OCI-LY7 (cell line): ENCODE results near the gene SNAPC1. TPM values are rescaled to one million over a fixed set of nuclear protein-coding genes. Genes with fewer than 3 reads are reported as not detected.

Experiments
- BruUV-seq: library from RNA; stranded (reverse); fragments of 400-500 nt; replicated peaks from 2 replicates; lab custom pipeline; 2021; lab: Mats Ljungman, UMichigan
- CTCF ChIA-PET: fragments of 300-600 bp; sonication (Branson Sonifier 250); formaldehyde crosslinking; loops from one replicate; lab custom pipeline; 2022; ENCODE audit warnings: antibody characterized with exemption; ENCODE audit not compliant: unreplicated experiment; lab: Charles Lee
- POLR2A ChIA-PET: fragments of 300-600 bp; sonication (Branson Sonifier 250); formaldehyde crosslinking; loops from one replicate; lab custom pipeline; 2022; ENCODE audit warnings: antibody characterized with exemption; lab: Charles Lee
- DNase-seq: peaks from one replicate; pipeline ENCODE4 v3.0.0-alpha.2; 2015; ENCODE audit warnings: low spot score
- H2AFZ ChIP-seq: fragments of 200-600 bp; sonication (generic), shearing (Covaris generic); 2 replicates; pipeline ENCODE4 v1.6.1; 2014; ENCODE audit warnings: mild to moderate bottlenecking, antibody characterized with exemption, low read length, moderate library complexity
- H3K27ac ChIP-seq: fragments of 200-600 bp; sonication (generic); 2 replicates; pipeline ENCODE4 v1.5.1; 2014; ENCODE audit warnings: mixed run types, low read depth, mild to moderate bottlenecking, moderate library complexity, low read length, inconsistent platforms; ENCODE audit not compliant: poor library complexity, severe bottlenecking
- H3K36me3 ChIP-seq: fragments of 200-600 bp; sonication (generic); 2 replicates; pipeline ENCODE4 v1.6.1; 2014; ENCODE audit warnings: mild to moderate bottlenecking, antibody characterized with exemption, low read length, moderate library complexity, mixed read lengths; ENCODE audit not compliant: insufficient read depth
- H3K4me1 ChIP-seq: fragments of 200-600 bp; sonication (generic); 2 replicates; pipeline ENCODE4 v1.5.1; 2014; ENCODE audit warnings: mild to moderate bottlenecking, low read length; ENCODE audit not compliant: insufficient read depth, poor library complexity, severe bottlenecking
- H3K4me2 ChIP-seq: fragments of 200-600 bp; sonication (generic); 2 replicates; pipeline ENCODE4 v1.6.1; 2014; ENCODE audit warnings: mild to moderate bottlenecking, low read length
- H3K4me3 ChIP-seq: fragments of 200-600 bp; sonication (generic); 2 replicates; pipeline ENCODE4 v1.5.1; 2014; ENCODE audit warnings: mild to moderate bottlenecking, low read depth, low read length; ENCODE audit not compliant: poor library complexity, severe bottlenecking
- H3K79me2 ChIP-seq: fragments of 200-600 bp; sonication (generic); 2 replicates; pipeline ENCODE4 v1.6.1; 2016; ENCODE audit warnings: low read depth, mild to moderate bottlenecking, low read length, moderate library complexity, mixed read lengths; ENCODE audit not compliant: insufficient read depth
- H3K9me2 ChIP-seq: fragments of 200-600 bp; sonication (generic); 2 replicates; pipeline ENCODE4 v1.6.1; 2016; ENCODE audit warnings: mild to moderate bottlenecking, low read length, mixed read lengths; ENCODE audit not compliant: insufficient read depth
- H3K9me3 ChIP-seq: fragments of 200-600 bp; sonication (generic); 2 replicates; pipeline ENCODE4 v1.6.1; 2014; ENCODE audit warnings: mild to moderate bottlenecking, mixed run types, low read length, mixed read lengths
- H4K20me1 ChIP-seq: fragments of 200-600 bp; sonication (generic); 2 replicates; pipeline ENCODE4 v1.6.1; 2014; ENCODE audit warnings: mild to moderate bottlenecking, antibody characterized with exemption, low read length, moderate library complexity, mixed read lengths; ENCODE audit not compliant: insufficient read depth
- CTCF ChIP-seq: fragments of 200-600 bp; sonication (generic); conservative IDR thresholded peaks from 2 replicates; pipeline ENCODE4 v1.5.1; 2014; ENCODE audit warnings: mild to moderate bottlenecking, antibody characterized with exemption, low read length, moderate library complexity, mixed read lengths
- EZH2phosphoT487 ChIP-seq: fragments of 200-600 bp; sonication (generic); IDR thresholded peaks from 2 replicates; pipeline ENCODE4 v1.6.1; 2018; ENCODE audit warnings: low read depth, borderline replicate concordance, mild to moderate bottlenecking, mixed run types, antibody characterized with exemption, low read length, moderate library complexity, mixed read lengths
- intact Hi-C: fragments of 100-400 bp; cut with micrococcal nuclease; formaldehyde crosslinking; loops from one replicate; pipeline ENCODE4 v1.10.0; 2022; ENCODE audit not compliant: unreplicated experiment
- total RNA-seq, 2 experiments: library from RNA; depleted of rRNA in 1 of 2; stranded (reverse); fragments of >200 nt in 1 of 2; shearing (Covaris generic) in 1 of 2; gene quantifications; 2 replicates each; pipeline ENCODE4 v1.2.3, GENCODE V29; 2014 to 2022

The SNAPC1 gene
- total RNA-seq, 2 experiments from 2014 or later = 10.5 to 12.1 TPM

DNA sequence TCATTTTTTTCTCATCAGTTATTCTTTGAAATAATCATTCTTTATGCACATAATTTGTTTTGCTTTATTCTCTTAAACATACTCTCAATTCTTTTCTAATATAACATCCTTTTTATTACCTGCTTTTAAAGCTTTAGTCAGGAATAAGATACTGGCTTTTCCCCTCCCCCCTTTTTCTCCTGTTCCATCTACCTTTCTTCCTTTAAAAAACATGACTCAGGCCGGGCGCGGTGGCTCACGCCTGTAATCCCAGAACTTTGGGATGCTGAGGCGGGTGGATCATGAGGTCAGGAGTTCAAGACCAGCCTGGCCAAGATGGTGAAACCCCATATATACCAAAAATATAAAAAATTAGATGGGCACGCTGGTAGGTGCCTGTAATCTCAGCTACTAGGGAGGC, 41.5 kb upstream of the SNAPC1 start:
- DNase-seq = no peak
- Histone ChIP-seq H2AFZ (no peak overlapping the region), H3K27ac (peak overlapping the region; percentile 88), H3K36me3 (peaks cover 54% of the 10 kb centered on the region), H3K79me2 (peaks cover 90% of the 10 kb centered on the region), H4K20me1 (peaks cover 50% of the 10 kb centered on the region), H3K4me2 (peak overlapping the region; percentile 78), H3K9me3 (no peaks in the 10 kb centered on the region), H3K4me1 (peaks cover 60% of the 10 kb centered on the region), H3K4me3 (no peak overlapping the region), H3K9me2 (no peaks in the 10 kb centered on the region)
- TF ChIP-seq EZH2phosphoT487 (no peak), CTCF (no peak)
- ChIA-PET POLR2A (interaction anchor here (0.7 to 8.2 kb wide), 24 partner anchors 8 to 365 kb away, joined by 3 to 79 read pairs (median 5); partner anchors contain the start of gene SNAPC1), CTCF (interaction anchor here (1.0 to 1.2 kb wide), 2 partner anchors 172 to 243 kb away, joined by 3 read pairs; no protein-coding TSS in a partner anchor)
- no TSS peak for BruUV-seq
- intact Hi-C loops = loop anchor here (1.0 kb wide), 1 partner anchor 25 kb away; the partner anchor contains the start of gene HIF1A

GRCh38 chr14:61724133-61724532, 38.1 kb upstream of the SNAPC1 start:
- H3K36me3 ChIP-seq = peaks cover 88% of the 10 kb centered on the region
- no peaks in the 10 kb centered on the region for H3K9me3 ChIP-seq
- no peak overlapping the region for H3K4me3 ChIP-seq
- peaks cover 17% of the 10 kb centered on the region; the same call in 1 of the 2 replicates for H4K20me1 ChIP-seq
- peaks cover 75% of the 10 kb centered on the region for H3K79me2 ChIP-seq
- POLR2A ChIA-PET = interaction anchor here (0.6 to 1.5 kb wide), 3 partner anchors 27 to 255 kb away, joined by 3 to 4 read pairs (median 3); no protein-coding TSS in a partner anchor
- H3K27ac ChIP-seq = no peak overlapping the region
- H3K4me2 ChIP-seq = no peak overlapping the region
- intact Hi-C loops = no loop called here
- CTCF ChIA-PET = no interaction called here
- H2AFZ ChIP-seq = no peak overlapping the region
- H3K9me2 ChIP-seq = no peaks in the 10 kb centered on the region
- BruUV-seq = no TSS peak
- no peak for TF ChIP-seq EZH2phosphoT487
- DNase-seq = no peak
- peaks cover 36% of the 10 kb centered on the region for H3K4me1 ChIP-seq

GRCh38 chr14:61726778-61727658, 35.2 kb upstream of the SNAPC1 start:
- H3K79me2 ChIP-seq = peaks cover 62% of the 10 kb centered on the region; the same call in 1 of the 2 replicates
- no peak overlapping the region for H3K27ac ChIP-seq
- H3K4me2 ChIP-seq = peak overlapping the region; percentile 20; the same call in 1 of the 2 replicates
- intact Hi-C loops = no loop called here
- no peak overlapping the region for H3K4me3 ChIP-seq
- H4K20me1 ChIP-seq = no peaks in the 10 kb centered on the region
- H3K4me1 ChIP-seq = peaks cover 22% of the 10 kb centered on the region
- no peak for TF ChIP-seq EZH2phosphoT487
- TF ChIP-seq CTCF = no peak
- peaks cover 98% of the 10 kb centered on the region for H3K36me3 ChIP-seq
- H3K9me2 ChIP-seq = no peaks in the 10 kb centered on the region
- H2AFZ ChIP-seq = no peak overlapping the region
- ChIA-PET POLR2A (interaction anchor here (0.5 to 1.2 kb wide), 10 partner anchors 8 to 256 kb away, joined by 3 to 5 read pairs (median 3); no protein-coding TSS in a partner anchor), CTCF (no interaction called here)
- no TSS peak for BruUV-seq
- no peak for DNase-seq
- H3K9me3 ChIP-seq = no peaks in the 10 kb centered on the region
